M059J (cell line): Measurements from ENCODE around the gene RYR3. TPM values are rescaled to one million over a fixed set of nuclear protein-coding genes. Genes with fewer than 3 reads are reported as not detected.

Experiments
- DNase-seq: peaks from one replicate; pipeline ENCODE4 v3.0.0-alpha.2; 2012; ENCODE audit warnings: low read depth
- total RNA-seq: library from RNA; depleted of rRNA; stranded (reverse); fragments of >200 nt; shearing (Covaris generic); gene quantifications from 2 replicates; pipeline ENCODE4 v1.2.3, GENCODE V29; 2014

The RYR3 gene
- total RNA-seq, 1 experiment from 2014 or later: not detected

DNA sequence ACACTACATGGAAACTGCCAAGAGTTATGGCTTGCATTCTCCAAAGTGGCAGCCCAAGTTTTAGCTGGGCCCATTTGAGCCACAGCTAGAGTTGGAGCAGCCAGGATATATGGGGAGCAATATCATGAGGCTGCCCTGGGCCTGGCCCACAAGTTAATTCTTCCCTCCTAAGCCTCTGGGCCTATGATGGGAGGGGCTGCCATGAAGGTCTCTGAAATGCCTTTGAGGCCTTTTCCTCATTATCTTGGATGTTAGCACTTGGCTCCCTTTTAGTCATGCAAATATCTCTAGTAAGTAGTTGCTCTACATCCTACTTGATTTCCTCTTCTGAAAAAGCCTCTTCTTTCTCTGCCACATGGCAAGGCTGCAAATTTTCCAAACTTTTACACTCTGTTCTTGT, 400.0 kb downstream of the RYR3 start:
- DNase-seq: no peak

DNA sequence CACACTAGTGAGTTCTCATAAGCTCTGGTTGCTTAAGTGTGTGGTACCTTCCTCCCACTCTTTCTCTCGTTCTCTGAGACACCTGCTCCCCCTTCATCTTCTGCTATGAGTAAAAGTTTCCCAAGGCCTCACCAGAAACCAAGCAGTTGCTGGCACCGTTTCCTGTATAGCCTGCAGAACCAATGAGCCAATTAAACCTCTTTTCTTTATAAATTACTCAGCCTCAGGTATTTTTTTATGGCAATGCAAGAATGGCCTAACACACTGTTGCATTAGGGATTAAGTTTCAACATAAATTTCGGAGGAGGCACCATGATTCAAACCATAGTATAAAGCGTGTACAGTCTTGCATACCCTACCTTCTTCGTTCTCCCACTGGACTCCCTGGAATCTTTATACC, 405.3 kb downstream of the RYR3 start:
- no peak for DNase-seq

DNA sequence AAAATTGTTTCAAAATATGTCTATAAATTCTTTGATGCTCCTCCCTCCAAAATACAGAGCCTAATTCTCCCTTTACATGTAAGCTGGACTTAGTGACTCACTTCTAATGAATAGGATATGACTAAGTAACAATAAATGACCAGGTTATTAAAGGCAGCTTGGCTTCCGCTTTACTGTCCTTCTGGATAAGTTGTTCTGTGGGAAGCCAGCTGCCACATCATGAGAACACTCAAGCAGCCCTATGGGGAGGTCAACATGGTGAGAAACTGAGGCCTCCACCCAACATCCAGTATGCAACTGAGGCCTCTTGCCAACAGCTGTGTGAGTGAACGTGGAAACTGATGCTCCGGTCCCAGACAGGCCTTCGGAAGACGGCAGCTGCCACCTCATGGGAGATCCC, 410.2 kb downstream of the RYR3 start:
- DNase-seq: peak; percentile 83

DNA sequence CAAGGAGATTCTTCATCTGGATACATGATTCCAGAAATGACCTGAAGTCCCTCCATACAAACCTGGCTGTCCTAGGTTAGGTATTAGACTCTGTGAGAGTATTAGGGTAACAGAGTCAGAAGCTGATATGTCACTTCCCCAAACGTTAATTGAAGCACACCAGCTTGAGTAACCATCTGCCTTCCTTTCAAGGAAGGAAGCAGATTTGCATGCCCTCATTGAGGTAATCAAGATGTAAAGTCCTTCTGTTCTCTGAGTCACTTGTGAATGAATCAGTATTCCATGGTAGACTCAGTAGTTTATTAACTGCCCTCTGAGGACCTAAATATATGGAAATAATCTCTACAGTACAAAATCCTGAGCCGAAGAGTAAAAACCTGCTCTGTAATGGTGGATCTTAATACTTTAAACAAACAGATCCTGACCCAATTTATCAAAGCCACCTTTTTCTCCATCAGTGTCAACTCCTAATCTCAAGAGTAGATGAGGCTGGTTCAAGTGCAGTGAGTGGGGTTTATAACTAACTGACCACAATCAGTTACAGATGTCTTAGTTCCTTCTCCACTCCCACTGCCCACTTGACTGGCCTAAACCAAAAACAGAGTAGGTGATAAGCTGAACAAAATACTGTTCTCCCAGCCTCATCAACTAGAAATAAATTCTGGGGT, 411.4 kb downstream of the RYR3 start:
- peak; percentile 77 for DNase-seq

- no peak for DNase-seq
Observed at GRCh38 chr15:33722673-33723015, 411.9 kb downstream of the RYR3 start.

GRCh38 chr15:33724321-33725036, 413.7 kb downstream of the RYR3 start:
- DNase-seq: no peak

GRCh38 chr15:33729653-33730052, 418.9 kb downstream of the RYR3 start:
- DNase-seq: peak; percentile 52

GRCh38 chr15:33730815-33731214, 420.0 kb downstream of the RYR3 start:
- DNase-seq: no peak

DNA sequence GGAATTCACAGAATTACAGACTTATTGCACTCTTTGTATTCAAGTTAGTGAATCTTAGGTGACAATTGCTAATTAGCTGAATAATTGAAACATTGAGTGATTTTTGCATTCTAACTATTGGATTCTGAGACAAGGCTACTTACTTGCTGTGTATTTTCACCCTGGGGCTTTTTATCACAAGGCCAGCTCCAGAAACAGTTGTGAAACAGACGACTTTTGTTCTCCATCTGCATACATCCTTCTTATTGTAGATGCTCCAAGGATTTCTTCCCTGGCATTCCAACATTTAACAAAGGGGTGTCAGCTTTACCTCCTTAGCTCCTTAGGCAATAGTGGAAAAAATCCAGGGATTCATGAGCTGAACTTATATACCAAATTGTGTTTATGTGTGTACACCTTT, 424.4 kb downstream of the RYR3 start:
- no peak for DNase-seq

GRCh38 chr15:33735637-33736247, 425.0 kb downstream of the RYR3 start:
- peak; percentile 44 for DNase-seq

DNA sequence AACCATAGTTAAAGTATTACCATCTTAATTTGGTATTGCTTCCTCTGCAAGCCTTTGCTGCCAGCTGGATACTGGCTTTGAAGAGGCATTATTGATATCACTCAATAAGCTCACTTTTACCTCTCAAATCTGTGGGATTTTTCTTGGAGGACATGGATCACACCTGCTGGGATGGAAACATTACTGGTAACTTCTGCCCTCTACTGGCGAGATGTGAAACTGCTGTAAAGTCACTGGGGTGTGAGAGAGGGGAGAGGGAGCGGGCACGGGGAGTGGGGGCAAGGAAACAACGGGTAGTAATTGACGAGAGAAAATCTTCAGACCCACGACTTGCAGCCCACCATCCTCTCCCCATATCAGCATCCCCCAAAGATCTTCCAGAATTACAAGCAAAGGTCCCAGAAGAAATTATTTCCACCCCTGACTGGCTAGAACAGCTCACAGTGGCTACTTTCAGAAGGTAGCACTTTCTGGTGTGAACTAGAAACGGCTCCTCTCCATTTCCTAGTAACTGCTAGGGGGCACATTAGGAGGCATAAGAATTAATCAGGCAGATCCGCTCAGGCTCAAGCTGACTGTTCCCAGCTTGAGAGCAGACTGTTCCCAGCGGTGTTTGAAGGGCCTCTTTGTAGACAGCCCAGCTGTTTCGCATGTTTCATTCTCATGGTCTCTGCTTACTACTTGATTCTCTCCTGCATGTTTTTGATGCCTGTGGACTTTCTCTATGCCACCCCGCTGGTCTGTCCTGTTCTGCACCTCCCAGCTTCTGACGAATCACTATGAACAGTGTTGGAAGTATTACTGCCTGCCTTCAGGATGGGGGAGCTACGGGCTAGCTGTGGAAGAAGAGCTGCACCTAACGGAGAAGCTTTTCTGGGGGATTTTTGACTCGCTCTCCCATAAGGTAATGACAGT, 427.2 kb downstream of the RYR3 start:
- peak; percentile 40 for DNase-seq

DNA sequence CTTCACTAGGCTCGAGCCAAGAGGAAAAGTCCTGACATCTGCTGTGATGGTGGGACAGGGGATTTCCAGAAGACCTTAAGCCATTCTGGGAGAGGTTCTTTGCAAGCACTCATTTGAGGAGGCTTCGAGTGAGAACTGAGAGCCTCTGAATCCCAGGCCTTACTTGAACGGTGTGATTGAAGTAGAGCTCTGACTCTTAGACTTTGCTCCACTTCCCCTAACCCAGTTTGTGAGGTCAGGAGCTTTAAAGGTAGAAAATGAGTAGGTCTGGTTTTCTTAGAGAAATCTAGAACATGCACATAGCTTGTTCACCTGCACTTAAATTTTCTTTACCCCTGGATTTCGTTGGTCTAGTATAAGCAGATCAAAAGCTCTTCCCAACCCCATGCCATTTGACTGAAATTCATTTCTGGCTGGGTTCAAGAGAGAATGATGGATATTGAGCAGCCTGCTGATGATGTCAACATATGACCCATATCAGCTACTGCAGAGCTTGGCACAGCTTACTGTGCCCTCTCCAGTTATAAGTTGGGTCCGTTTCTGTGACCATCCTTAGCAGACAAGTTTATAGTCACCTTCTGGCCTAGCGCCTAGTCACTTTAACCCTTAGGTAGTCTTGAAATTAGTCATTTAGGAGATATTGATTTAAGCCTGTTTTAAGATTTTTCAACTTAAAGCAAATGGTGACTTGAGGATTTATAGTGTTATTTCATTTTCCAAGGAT, 428.3 kb downstream of the RYR3 start:
- no peak for DNase-seq

DNA sequence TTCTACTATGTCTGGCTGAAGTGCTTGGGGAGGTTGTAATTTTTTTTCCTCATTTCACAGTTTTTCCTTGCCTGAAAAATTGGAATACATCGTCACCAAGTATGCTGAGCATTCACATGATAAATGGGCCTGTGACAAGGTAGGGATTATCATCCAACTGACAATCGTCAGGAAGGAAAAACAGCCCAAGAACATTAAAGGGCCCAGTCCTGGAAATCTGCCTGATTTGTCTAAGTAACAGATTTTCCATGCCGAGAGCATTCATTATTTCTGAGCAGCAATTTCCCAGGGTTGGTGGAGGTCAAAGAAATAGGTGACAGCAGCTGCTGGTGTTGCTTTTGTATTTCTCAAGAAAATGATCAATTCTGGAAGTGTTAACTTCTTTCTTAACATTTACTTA, 431.5 kb downstream of the RYR3 start:
- DNase-seq: no peak

DNA sequence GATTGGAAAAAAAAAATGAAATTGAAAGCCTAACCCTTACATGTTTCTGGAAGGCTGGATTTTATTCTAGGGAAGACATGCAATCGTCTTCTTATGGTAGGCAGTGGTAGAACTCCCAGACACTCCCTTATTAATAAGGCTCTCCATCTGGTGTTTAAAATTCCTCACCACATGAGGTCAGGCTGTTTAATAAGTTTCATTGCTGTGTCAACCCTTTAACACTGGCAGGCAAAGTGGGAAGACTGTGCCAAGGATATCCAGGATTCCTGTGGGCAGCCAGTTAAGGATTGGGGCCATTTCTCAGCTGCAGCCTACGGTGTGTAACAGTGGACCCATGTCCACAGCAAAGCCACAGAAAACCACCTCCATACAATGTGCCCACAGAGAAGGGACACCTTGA, 432.0 kb downstream of the RYR3 start:
- peak; percentile 28 for DNase-seq

DNA sequence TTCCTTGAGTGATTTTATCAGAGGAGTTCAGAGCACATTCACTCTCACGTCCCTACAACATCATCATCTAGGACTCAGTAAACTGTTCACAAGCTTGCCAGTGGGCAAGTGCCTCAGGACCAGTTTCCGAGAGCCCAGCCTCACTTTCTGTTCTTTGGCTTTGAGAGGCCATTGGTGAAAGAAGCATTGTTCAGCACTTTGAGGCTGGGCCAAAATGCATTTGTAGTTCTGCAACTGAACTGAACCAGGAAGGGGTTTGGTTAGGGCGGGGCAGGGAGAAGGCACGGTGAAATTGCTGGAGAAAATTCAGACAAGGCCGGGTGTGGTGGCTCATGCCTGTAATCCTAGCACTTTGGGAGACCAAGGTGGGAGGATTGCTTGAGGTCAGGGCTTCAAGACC, 435.4 kb downstream of the RYR3 start:
- DNase-seq: no peak

DNA sequence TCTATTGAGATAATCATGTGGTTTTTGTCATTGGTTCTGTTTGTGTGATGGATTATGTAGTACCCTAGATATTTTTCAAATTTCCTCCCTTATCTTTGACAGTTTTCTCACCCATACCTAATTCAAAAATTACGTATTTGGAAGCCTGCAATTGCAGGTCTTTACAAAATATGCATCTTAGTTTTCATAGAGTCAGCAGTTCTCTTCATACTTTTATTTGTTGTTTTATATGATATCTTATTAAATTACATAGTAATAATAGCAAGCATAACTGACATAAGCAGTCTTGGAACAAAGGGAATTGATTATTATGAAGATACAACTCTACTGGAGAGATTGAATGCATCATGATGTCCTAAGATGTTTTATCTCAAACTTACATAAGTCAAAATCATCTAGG, 442.2 kb downstream of the RYR3 start:
- DNase-seq: no peak

DNA sequence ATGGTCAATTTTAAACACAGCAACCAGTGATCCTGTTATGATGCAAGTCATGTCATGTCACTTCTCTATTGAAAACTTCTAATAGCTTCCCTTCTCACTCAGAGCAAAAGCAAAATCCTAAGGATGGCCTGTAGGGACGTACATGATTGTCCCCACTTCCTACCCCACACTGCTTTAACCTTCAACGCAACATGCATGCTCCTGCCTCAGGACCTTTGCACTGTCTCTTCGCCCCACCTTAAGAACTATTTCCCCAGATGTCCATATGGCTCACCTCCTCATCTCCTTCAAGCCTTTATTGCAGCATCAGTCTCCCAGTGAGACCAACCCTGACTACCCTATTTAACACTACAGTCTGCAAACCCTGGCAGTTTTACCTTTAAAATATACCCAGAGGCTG, 443.5 kb downstream of the RYR3 start:
- DNase-seq: no peak

GRCh38 chr15:33756961-33757360, 446.2 kb downstream of the RYR3 start:
- peak; percentile 29 for DNase-seq

- no peak for DNase-seq
Observed at GRCh38 chr15:33757516-33758232, 446.9 kb downstream of the RYR3 start.

GRCh38 chr15:33766389-33766788, 455.6 kb downstream of the RYR3 start:
- peak; percentile 11 for DNase-seq

GRCh38 chr15:33768670-33769190, 458.0 kb downstream of the RYR3 start:
- DNase-seq: no peak
